ENCODE data around the gene BAX. TPM values are rescaled to one million over a fixed set of nuclear protein-coding genes. Genes with fewer than 3 reads are reported as not detected.

BAX gene
- total and polyA plus RNA-seq, 9 of the 15 experiments (the other 6 are each of a cell fraction or from before 2014, with no cell fraction given) = 3.2 to 95.4 (median 44.5) TPM

- TF ChIP-seq ZNF407 (IDR thresholded peaks at IDR 0.05; ENCODE audit: low read depth) = no peak
- TF ChIP-seq SMAD2 (IDR thresholded peaks at IDR 0.05; ENCODE audit: low read depth, low read length) = no peak
- TF ChIP-seq SNRNP70 (optimal IDR thresholded peaks at IDR 0.05; ENCODE audit: low read depth, low read length) = no peak
- no peak for TF ChIP-seq NCOR1 (IDR thresholded peaks at IDR 0.05)
- no peak for TF ChIP-seq TSHZ1 (CRISPR knock-in tag; IDR thresholded peaks at IDR 0.05)
- TF ChIP-seq KAT8 (IDR thresholded peaks at IDR 0.05; ENCODE audit: low read depth) = no peak
- no peak for TF ChIP-seq TAF9B (IDR thresholded peaks at IDR 0.05; ENCODE audit: partially characterized antibody)
- TF ChIP-seq ZBTB2 (IDR thresholded peaks at IDR 0.05) = no peak
These were observed 50.4 kb downstream of the BAX start (continued) for GRCh38 chr19:49004964-49005614.
